MG63 (cell line): Measurements from ENCODE around the gene PVALEF. TPM values are rescaled to one million over a fixed set of nuclear protein-coding genes. Genes with fewer than 3 reads are reported as not detected.
"Not testable (repeated sequence)": the region's sequence is repeated elsewhere in the genome, so short reads cannot be mapped to it uniquely, and the experiment has no call there.

Experiments used
- DNase-seq: peaks from one replicate; pipeline ENCODE4 v3.0.0-alpha.2; 2020
- H3K27me3 ChIP-seq: fragments of 250-450 bp; sonication (Bioruptor Pico); 2 replicates; pipeline ENCODE4 v1.5.1; 2020; ENCODE audit warnings: mild to moderate bottlenecking, moderate library complexity
- H3K36me3 ChIP-seq: fragments of 250-450 bp; sonication (Bioruptor Pico); 2 replicates; pipeline ENCODE4 v1.5.1; 2020; ENCODE audit warnings: mild to moderate bottlenecking, moderate library complexity
- H3K4me3 ChIP-seq: fragments of 250-450 bp; sonication (Bioruptor Pico); 2 replicates; pipeline ENCODE4 v1.5.1; 2020; ENCODE audit warnings: mild to moderate bottlenecking, moderate library complexity
- H3K9me3 ChIP-seq: fragments of 250-450 bp; sonication (Bioruptor Pico); 2 replicates; pipeline ENCODE4 v1.5.1; 2020; ENCODE audit warnings: mild to moderate bottlenecking, moderate library complexity
- total RNA-seq: library from RNA; depleted of rRNA; stranded (reverse); fragments of >200 nt; shearing (Covaris generic); gene quantifications from 2 replicates; pipeline ENCODE4 v1.2.3, GENCODE V29; 2014; ENCODE audit warnings: low replicate concordance; rRNA removed

Gene PVALEF
- total RNA-seq, 1 experiment from 2014 or later = not detected

DNA sequence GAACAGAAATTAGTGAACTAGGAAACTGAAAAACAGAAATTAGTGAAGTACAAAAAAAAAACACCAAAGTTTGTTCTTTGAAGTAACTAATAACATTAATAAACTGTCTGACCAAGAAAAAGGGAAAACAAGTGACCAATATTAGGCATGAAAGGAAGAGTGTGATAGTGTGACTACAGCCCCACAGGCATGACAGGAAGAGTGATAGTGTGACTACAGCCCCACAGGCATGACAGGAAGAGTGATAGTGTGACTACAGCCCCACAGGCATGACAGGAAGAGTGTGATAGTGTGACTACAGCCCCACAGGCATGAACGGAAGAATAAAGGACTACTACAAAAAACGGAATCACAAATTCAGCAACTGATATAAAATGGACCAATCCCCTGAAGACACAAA, 62.3 kb downstream of the PVALEF start:
- H3K9me3 ChIP-seq, H3K27me3 ChIP-seq, DNase-seq, H3K4me3 ChIP-seq: not testable (repeated sequence)
- H3K36me3 ChIP-seq = peaks cover 12% of the 10 kb centered on the region

DNA sequence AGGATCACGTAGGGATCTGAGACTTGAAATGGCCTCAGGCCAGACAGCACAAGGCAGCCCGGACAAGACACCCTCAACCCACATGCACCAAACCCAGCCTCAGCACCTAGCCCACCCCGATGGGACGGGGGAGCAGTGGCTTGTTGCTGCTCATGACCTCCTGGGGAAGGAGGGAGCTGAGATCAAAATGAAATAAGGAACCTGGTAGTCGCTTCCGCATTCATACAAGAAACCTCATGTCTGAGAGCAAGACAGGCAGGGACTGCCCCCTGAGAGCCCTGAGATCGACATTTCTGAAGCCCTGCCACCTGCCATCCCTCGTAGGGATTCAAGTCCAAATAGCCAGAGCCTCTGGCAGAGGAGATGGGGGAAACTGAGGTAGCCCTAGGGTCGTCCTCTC, 63.1 kb downstream of the PVALEF start:
- Histone ChIP-seq H3K9me3 (0 out of 2 replicates have a peak, but pooled peaks cover 2% of the 10 kb centered on the region), H3K27me3 (no peaks in the 10 kb centered on the region), H3K36me3 (peaks cover 14% of the 10 kb centered on the region), H3K4me3 (no peak overlapping the region)
- DNase-seq = no peak

GRCh38 chr17:81228834-81229665, 63.7 kb downstream of the PVALEF start:
- H3K9me3 ChIP-seq = 0 out of 2 replicates have a peak, but pooled peaks cover 2% of the 10 kb centered on the region
- no peak for DNase-seq
- H3K4me3 ChIP-seq = no peak overlapping the region
- no peaks in the 10 kb centered on the region for H3K27me3 ChIP-seq
- peaks cover 14% of the 10 kb centered on the region for H3K36me3 ChIP-seq

- Histone ChIP-seq H3K27me3 (no peaks in the 10 kb centered on the region), H3K36me3 (peaks cover 14% of the 10 kb centered on the region), H3K4me3 (no peak overlapping the region), H3K9me3 (0 out of 2 replicates have a peak, but pooled peaks cover 2% of the 10 kb centered on the region)
- no peak for DNase-seq
Measured at GRCh38 chr17:81229666-81229920, 64.3 kb downstream of the PVALEF start.

- 0 out of 2 replicates have a peak, but pooled peaks cover 2% of the 10 kb centered on the region for H3K9me3 ChIP-seq
- peaks cover 14% of the 10 kb centered on the region for H3K36me3 ChIP-seq
- no peak overlapping the region for H3K4me3 ChIP-seq
- no peaks in the 10 kb centered on the region for H3K27me3 ChIP-seq
- DNase-seq = no peak
Measured at GRCh38 chr17:81230043-81230820, 64.9 kb downstream of the PVALEF start.

GRCh38 chr17:81231121-81231645, 65.9 kb downstream of the PVALEF start:
- no peak for DNase-seq
- Histone ChIP-seq H3K36me3 (peaks cover 14% of the 10 kb centered on the region), H3K27me3 (no peaks in the 10 kb centered on the region), H3K9me3 (0 out of 2 replicates have a peak, but pooled peaks cover 2% of the 10 kb centered on the region), H3K4me3 (no peak overlapping the region)

GRCh38 chr17:81231766-81232581, 66.7 kb downstream of the PVALEF start:
- DNase-seq = no peak
- H3K36me3 ChIP-seq = peaks cover 17% of the 10 kb centered on the region
- H3K9me3 ChIP-seq = 0 out of 2 replicates have a peak, but pooled peaks cover 1% of the 10 kb centered on the region
- no peaks in the 10 kb centered on the region for H3K27me3 ChIP-seq
- H3K4me3 ChIP-seq = no peak overlapping the region

Other genes starting within 250 kb of the PVALEF start
- gene CHMP6, start 173.7 kb upstream of the PVALEF start, total RNA-seq = 65.4 and 74.3 TPM in 2 replicates
- gene BAIAP2, start 130.4 kb upstream of the PVALEF start, total RNA-seq = 34.4 and 43.9 TPM in 2 replicates
- 0.16 TPM in 1 of 2 replicates, not detected in the other for gene AATK, start 714 bp downstream of the PVALEF start, total RNA-seq
- gene CEP131, start 57.5 kb downstream of the PVALEF start, total RNA-seq = 13.3 and 22.9 TPM in 2 replicates
- 19.5 and 20.4 TPM in 2 replicates for gene TEPSIN, start 73.5 kb downstream of the PVALEF start, total RNA-seq
- 63.1 and 163 TPM in 2 replicates for gene NDUFAF8, start 73.8 kb downstream of the PVALEF start, total RNA-seq
- gene SLC38A10, start 129.8 kb downstream of the PVALEF start, total RNA-seq = 76.4 and 121 TPM in 2 replicates
- gene BAHCC1, start 229.9 kb downstream of the PVALEF start, total RNA-seq = 3.6 and 10.4 TPM in 2 replicates